ENCODE results near the gene PRSS56. TPM values are rescaled to one million over a fixed set of nuclear protein-coding genes. Genes with fewer than 3 reads are reported as not detected.
A peak's percentile ranks its signal among the peaks of the same experiment; 100 is the strongest.
"Not testable (repeated sequence)": the region's sequence is repeated elsewhere in the genome, so short reads cannot be mapped to it uniquely, and the experiment has no call there.

The PRSS56 gene
- total RNA-seq, 1 donor from 2014 or later: not detected

- no peak for DNase-seq (ENCODE audit: low spot score)
These were observed 3.8 kb downstream of the PRSS56 start for GRCh38 chr2:232523682-232524597.

DNA sequence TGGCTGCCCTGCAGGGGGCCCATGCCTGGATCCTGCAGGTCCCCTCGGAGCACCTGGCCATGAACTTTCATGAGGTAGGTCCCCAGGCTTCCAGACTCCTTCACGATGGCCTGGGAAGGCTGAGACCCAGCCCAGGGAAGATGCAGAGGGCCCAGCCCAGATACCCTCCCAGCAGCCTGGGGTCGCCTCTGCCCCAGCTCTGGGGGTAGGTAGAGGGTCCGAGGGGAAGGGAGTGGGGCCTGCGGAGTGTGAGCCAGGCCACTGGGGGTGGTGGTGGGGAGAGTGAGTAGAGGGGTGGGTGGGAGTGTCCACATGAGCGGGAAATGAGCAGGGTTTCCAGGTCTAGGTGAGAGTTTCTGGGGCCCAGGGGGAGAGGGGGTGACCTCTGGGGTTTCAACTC, 4.6 kb downstream of the PRSS56 start:
- DNase-seq (ENCODE audit: low spot score): no peak

- no peak for DNase-seq (ENCODE audit: low spot score)
These were observed 5.0 kb downstream of the PRSS56 start for GRCh38 chr2:232525199-232525598.

DNA sequence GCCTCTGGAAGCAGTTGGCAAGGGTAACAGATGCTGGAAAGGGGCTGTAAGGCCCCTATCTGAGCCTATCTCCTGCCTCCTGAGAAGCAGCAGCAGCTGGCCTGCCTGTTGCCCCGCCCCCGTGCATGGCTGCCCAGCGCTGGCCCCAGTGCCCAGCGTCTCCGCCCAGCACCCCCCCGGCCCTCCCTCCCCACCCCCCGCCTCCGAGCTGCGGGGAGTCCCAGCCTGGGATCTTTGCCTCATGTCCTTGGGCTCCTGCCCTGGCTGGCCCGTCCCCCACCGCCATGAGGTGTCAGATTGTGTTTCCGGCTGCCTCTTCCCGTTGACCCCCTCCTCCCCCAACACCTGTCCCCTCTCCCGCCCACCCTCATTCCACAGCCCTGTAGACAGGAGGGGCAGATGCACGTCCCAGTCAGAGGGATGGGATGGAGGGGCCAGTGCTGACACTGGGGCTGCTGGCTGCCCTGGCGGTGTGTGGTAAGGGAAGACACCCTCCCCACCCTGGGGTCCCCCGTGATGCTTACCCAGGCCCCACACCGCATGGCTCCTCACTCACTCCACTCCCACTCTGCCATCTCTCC, 5.7 kb downstream of the PRSS56 start, which contains the start of gene CHRND:
TSS of gene CHRND (plus strand) at position 370 of the 581 bp plus-strand sequence. CDS start at position 426, 56 bp downstream.
- DNase-seq (ENCODE audit: low spot score): no peak

- DNase-seq (ENCODE audit: low spot score): no peak
These were observed 6.3 kb downstream of the PRSS56 start for GRCh38 chr2:232526372-232526941.

DNA sequence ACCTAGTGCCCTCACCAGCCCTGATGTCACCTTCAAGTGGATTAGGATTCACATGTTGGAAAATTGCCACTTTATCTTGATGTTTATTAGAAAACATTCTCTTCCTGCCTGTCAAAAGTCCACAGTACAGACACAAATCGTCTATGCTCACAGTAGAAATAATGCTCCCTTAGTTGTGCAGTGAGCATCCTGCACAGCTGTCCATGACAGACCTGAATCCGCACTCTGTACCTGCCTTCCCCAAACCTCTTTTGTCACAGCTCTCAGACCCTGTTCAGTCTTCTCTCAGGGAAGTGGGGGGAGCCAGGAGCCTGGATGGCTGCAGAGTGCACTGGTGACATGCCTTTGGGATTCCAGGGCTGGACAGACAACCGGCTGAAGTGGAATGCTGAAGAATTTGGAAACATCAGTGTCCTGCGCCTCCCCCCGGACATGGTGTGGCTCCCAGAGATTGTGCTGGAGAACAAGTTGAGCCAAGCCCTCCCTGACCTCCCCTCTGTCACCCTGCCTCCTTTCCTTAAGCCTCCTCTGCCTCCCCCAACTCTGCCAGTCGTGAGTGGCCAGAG, 7.8 kb downstream of the PRSS56 start:
- DNase-seq (ENCODE audit: low spot score): no peak

GRCh38 chr2:232528746-232529460, 8.7 kb downstream of the PRSS56 start:
- DNase-seq (ENCODE audit: low spot score): no peak

DNA sequence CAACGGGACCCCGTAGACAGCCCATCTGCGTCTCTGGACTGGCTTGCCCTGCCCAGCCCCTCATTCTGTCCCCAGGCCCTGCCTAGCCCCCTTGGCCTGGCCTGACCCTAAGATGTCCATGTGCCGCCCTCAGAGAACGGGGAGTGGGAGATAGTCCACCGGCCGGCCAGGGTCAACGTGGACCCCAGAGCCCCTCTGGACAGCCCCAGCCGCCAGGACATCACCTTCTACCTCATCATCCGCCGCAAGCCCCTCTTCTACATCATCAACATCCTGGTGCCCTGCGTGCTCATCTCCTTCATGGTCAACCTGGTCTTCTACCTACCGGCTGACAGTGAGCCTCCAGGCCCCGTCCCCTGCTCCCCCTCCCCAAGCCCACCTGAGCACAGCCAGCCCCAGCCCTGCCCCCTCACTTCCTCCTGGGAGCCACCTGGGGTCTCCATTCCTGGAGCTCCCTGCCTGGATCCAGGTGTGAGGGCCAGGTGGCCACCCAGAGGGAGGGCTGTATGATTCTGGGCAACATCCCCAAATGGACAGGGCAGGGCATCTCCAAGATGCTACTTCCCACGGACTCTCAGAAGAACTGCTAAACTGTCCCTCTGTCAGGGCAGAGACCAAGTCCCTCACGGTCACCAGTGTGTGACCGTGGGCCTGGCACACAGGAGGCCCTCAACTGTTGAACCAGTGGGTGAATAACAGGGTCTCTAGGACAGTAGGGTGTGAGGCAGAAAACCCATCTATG, 9.8 kb downstream of the PRSS56 start:
- DNase-seq (ENCODE audit: low spot score): no peak

- no peak for DNase-seq (ENCODE audit: low spot score)
These were observed 10.6 kb downstream of the PRSS56 start for GRCh38 chr2:232530626-232531260.

GRCh38 chr2:232532419-232532818, 12.2 kb downstream of the PRSS56 start:
- DNase-seq (ENCODE audit: low spot score): peak; percentile 43

GRCh38 chr2:232532821-232533220, 12.6 kb downstream of the PRSS56 start:
- DNase-seq (ENCODE audit: low spot score): not testable (repeated sequence)

- peak; percentile 73 for DNase-seq (ENCODE audit: low spot score)
These were observed 13.9 kb downstream of the PRSS56 start for GRCh38 chr2:232533944-232534710.

- DNase-seq (ENCODE audit: low spot score): peak; percentile 80
These were observed 14.9 kb downstream of the PRSS56 start for GRCh38 chr2:232534940-232535651.

DNA sequence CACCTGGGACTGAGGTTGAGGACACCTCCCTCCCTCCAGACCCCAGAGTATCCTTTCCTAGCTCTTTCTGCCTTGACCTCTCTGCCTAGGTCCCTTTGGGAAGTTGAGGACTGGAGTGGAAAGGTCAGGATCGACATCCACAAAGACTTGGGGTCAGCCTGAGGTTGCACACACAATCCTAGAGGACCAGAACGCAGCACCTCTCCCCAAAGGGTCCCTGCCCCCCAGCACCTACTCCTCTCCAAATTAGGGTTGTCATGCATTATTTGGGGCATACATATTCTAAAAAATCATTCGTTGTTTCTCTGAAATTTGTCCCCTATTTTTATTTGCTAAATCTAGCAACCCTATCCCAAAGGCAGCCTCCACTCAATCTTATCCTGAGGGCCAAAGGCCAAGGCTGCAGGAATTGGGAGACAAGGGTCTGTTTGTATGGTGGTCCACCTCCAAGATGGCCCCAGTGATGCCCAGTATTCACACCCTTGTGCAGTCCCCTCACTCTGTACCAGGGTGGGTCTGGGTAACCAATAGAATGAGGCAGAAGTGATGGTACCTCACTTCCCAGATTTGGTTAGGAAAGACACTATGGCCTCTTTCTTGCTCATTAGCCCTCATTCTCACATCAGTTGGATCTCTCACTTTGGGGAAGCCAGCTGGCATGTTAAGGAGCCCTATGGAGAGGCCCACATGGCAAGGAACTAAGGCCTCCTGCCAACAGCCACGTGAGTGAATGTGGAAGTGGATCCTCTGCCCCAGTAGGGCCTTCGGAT, 15.8 kb downstream of the PRSS56 start:
- peak; percentile 53 for DNase-seq (ENCODE audit: low spot score)

DNA sequence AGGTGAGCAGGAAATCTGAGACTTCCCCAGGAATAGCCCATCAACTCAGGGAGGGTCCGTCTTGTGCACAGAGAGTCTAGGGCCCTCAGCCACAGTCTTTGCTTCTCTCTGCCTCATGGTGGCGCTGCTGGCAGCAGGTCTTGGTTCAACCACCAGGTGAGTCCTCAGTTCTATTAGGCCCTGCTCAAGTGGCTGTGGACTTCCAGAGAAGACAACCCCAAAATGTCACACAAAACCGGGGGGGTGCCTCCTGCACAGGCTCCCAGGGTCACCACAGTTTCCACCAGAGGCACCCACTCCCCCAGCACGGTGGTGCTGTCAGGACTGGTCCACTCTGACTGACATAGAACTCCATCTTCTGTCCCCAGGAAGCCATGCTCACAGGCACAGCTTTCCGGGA, 16.9 kb downstream of the PRSS56 start:
- peak; percentile 78 for DNase-seq (ENCODE audit: low spot score)

- DNase-seq (ENCODE audit: low spot score): peak; percentile 65
These were observed 17.3 kb downstream of the PRSS56 start for GRCh38 chr2:232537499-232537898.

DNA sequence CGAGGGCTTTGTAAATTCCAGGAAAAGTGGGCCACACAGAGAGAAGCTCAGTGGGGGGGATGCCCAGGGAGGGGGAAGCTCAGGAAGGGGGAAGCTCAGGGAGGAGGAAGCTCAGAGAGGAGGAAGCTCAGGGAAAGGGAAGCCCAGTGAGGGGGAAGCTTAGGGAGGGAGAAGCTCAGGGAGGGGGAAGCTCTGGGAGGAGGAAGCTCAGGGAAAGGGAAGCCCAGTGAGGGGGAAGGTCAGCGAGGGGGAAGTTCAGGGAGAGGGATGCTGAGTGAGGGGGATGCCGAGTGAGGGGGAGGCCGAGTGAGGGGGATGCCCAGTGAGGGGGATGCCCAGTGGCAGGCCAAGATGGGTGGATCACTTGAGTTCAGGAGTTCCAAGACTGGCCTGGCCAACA, 18.5 kb downstream of the PRSS56 start:
- peak; percentile 47 for DNase-seq (ENCODE audit: low spot score)
